Colonic mucosa (tissue), 4 donors: ENCODE data around the gene MLLT6. TPM values are rescaled to one million over a fixed set of nuclear protein-coding genes. Genes with fewer than 3 reads are reported as not detected.

ENCODE experiments used
- DNase-seq: peaks from one replicate; pipeline ENCODE4 v3.0.0-alpha.2; 2020
- H3K27ac ChIP-seq: fragments of 200-600 bp; one replicate; pipeline ENCODE4 v1.8.0; 2021
- H3K27me3 ChIP-seq: fragments of 200-600 bp; one replicate; pipeline ENCODE4 v1.8.0; 2021
- H3K36me3 ChIP-seq: fragments of 200-600 bp; one replicate; pipeline ENCODE4 v1.8.0; 2021
- H3K4me1 ChIP-seq: fragments of 200-600 bp; one replicate; pipeline ENCODE4 v1.8.0; 2021; ENCODE audit warnings: mild to moderate bottlenecking
- H3K4me3 ChIP-seq: fragments of 200-600 bp; one replicate; pipeline ENCODE4 v1.8.0; 2021
- H3K9ac ChIP-seq, 2 donors: one replicate each; pipeline ENCODE4 v1.7.0; 2013; ENCODE audit warnings: control low read depth in 2 of 2, low read depth in 2 of 2, low read length in 2 of 2
- H3K9me3 ChIP-seq: fragments of 200-600 bp; one replicate; pipeline ENCODE4 v1.8.0; 2021
- intact Hi-C: fragments of 100-400 bp; cut with DNase I; formaldehyde crosslinking; loops from one replicate; pipeline ENCODE4 v1.14.1; 2022
- total RNA-seq, 2 donors: library from RNA; stranded (reverse); fragmentation: NEBNext Ultra II Directional in 1 of 2; extraction: Animal tissue kit (Norgen Biotek cat#: 25700) in 1 of 2; gene quantifications; one replicate each; pipeline ENCODE4 v1.2.1, GENCODE V29; 2021
- TF ChIP-seq, protein P1 (sequence below): fragments of 200-600 bp; IDR thresholded peaks from one replicate; pipeline ENCODE4 v1.8.0; 2022; ENCODE audit warnings: antibody characterized with exemption, mild to moderate bottlenecking
- donor health status: healthy.
- donor health status: DM: no; HTN: no; CAD: no.
- donor health status: DM: no; HTN: no; CAD: no.

MLLT6 gene
- total RNA-seq, 2 donors from 2014 or later: 74.1 to 109 TPM

DNA sequence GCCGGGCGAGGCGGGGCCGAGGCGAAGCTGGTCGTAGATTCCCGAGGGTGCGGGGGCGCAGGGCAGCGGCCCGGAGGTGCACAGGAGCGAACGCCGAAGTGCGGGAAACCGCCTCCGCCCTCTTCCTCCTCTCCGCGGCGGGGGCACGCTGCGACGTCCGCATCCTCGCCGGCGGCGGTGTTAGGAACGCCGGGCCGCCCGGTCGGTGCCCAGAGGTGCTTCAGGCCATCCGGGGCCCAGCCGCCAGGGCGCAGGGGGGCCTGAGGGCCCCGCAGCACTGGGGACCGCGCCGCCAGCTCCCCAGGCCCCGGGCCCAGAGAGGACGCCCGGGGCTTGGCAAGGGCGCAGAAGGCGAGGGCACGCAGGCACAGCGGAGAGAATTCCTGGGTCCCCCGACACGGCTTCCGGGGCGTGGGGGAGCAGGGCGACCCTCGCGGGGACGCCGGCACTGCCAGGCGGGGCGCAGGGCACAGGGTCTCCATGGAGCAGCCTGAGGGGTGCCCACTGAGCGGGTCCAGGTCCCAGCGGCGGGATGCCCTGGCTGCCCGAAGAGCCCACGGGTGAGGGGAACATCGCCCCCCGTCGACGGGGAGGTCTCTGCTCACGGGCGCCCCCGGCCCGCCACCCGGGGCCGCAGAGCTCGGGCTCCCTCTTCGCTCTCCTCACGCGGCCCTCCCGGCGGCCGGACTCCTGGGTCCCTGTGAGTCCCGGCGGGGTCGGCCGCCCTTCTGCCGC lies 30.9 kb upstream of the MLLT6 start:
- peaks cover 44% of the 10 kb centered on the region for H3K27me3 ChIP-seq
- H3K4me1 ChIP-seq: no peaks in the 10 kb centered on the region
- H3K27ac ChIP-seq: no peak overlapping the region
- TF ChIP-seq, protein P1, sequence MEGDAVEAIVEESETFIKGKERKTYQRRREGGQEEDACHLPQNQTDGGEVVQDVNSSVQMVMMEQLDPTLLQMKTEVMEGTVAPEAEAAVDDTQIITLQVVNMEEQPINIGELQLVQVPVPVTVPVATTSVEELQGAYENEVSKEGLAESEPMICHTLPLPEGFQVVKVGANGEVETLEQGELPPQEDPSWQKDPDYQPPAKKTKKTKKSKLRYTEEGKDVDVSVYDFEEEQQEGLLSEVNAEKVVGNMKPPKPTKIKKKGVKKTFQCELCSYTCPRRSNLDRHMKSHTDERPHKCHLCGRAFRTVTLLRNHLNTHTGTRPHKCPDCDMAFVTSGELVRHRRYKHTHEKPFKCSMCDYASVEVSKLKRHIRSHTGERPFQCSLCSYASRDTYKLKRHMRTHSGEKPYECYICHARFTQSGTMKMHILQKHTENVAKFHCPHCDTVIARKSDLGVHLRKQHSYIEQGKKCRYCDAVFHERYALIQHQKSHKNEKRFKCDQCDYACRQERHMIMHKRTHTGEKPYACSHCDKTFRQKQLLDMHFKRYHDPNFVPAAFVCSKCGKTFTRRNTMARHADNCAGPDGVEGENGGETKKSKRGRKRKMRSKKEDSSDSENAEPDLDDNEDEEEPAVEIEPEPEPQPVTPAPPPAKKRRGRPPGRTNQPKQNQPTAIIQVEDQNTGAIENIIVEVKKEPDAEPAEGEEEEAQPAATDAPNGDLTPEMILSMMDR: no peak
- peak overlapping the region; percentile 26 to 71 for H3K9ac ChIP-seq
- DNase-seq: no peak
- H3K9me3 ChIP-seq: no peaks in the 10 kb centered on the region
- peak overlapping the region; percentile 60 for H3K4me3 ChIP-seq
- no peaks in the 10 kb centered on the region for H3K36me3 ChIP-seq
- intact Hi-C loops: no loop called here

DNA sequence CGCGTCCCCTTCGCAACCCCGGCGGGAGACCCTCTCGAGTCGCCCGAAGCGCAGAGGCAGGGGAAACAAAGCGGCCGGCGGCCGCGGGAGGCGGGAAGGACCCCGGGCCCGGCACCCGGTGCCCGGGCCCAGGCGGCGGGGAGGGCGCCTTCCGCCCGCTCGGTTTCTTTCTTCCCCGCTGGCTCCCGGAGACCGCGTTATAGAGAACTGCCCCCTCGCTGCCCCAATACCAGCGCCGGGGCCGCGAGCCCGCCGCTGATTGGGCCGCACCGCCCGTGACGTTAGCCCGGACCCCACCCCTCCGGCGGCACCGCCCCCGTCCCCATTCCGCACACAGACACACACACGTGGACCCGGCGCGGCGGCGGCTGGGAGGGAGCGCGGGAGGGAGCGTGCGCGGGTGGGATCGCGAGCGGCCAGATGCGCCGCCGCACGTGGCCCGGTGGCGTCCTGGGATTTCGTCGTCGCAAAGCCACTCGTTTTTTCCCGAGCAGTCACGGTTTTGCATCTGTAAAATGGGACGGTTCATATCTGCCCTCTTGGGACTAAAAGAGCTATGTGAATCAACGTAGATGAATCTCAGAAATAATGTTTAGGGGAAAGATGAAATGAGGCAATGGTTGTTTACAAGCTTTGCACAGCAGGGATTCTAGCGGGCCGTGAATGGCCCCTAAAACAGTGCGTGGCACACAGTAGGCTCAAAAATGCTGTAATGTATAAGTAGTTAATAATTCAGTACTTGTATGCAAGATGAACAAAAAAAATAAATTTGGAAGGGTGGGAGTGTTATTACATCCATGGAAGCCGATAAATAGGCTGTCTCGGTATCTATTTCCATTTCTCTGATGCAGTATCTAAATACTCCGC lies 30.1 kb upstream of the MLLT6 start, which contains the start of gene EPOP:
EPOP (minus strand) TSS at position 209 of the 867 bp plus-strand sequence. CDS start 462 bp downstream, outside the sequence.
- peaks cover 39% of the 10 kb centered on the region for H3K27me3 ChIP-seq
- intact Hi-C loops: no loop called here

DNA sequence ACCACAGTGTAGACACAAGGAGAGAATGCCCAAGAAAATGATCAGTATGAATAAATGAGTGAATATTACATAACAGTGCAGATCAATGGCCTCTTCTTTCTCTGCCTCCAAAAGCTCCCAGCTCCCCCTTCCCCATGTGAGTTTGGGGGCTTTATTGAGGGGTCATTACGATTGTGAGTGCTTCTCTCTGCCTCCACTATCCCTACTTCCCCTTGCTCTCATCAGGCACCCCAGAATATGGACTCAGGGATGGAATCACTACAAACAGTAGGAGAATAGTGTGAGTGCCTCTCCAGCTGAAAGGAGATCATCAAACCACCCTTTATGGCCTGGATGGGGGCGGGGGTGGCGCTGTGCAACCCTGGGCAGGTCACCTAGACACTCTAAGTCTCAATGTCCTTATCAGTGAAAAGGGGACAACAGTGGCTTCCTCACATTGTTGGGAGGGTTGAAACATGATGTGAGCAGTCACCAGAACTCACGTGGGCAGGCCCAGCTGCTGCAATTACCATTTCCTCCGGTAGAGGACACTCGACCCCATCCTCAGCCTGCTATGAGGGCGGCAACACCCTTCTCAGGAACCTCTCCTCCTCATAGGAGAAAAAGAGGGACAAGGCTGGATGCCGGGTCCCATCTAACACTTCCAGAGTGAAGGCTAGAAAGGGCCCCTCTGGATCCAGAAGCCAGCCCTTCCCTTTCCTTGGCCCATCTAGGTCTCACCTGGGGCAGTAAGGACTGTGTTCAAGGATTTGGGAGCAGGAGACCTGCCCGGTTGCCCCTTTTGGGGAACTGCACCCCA lies 28.2 kb upstream of the MLLT6 start:
- intact Hi-C loops: loop anchor here (2.0 kb wide), 1 partner anchor 58 kb away; no protein-coding TSS in a partner anchor
- peak overlapping the region in 1 of 2 donors; percentile 43 for H3K9ac ChIP-seq
- peak; percentile 89 for DNase-seq
- TF ChIP-seq, protein P1: peak; percentile 98
- H3K4me1 ChIP-seq: no peaks in the 10 kb centered on the region
- H3K27me3 ChIP-seq: peaks cover 27% of the 10 kb centered on the region
- H3K4me3 ChIP-seq: no peak overlapping the region
- H3K36me3 ChIP-seq: no peaks in the 10 kb centered on the region
- no peak overlapping the region for H3K27ac ChIP-seq
- H3K9me3 ChIP-seq: no peaks in the 10 kb centered on the region

More for the DNA sequence above, 30.1 kb upstream of the MLLT6 start, which contains the start of gene EPOP:
- TF ChIP-seq, protein P1: no peak
- H3K36me3 ChIP-seq: no peaks in the 10 kb centered on the region
- no peak within 1 kb of the TSS for H3K27ac ChIP-seq
- H3K4me1 ChIP-seq: no peaks in the 10 kb centered on the region
- H3K9ac ChIP-seq: peak within 1 kb of the TSS; percentile 26 to 71
- H3K9me3 ChIP-seq: no peaks in the 10 kb centered on the region
- H3K4me3 ChIP-seq: peak within 1 kb of the TSS; percentile 60
- DNase-seq: peak; percentile 87

DNA sequence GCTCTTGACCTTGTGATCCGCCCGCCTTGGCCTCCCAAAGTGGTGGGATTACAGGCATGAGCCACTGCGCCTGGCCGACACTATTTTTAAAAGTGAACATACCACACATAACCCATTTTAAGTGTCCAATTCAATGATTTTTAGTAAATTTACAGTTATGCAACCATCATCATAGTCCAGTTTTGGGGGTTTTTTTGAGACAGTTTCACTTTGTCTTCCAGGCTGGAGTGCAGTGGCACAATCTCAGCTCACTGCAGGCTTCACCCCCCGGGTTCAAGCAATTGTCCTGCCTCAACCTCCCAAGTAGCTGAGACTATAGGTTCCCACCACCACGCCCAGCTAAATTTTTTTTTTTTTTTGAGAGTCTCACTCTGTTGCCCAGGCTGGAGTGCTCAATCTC lies 27.3 kb upstream of the MLLT6 start:
- intact Hi-C loops: loop anchor here (2.0 kb wide), 1 partner anchor 57 kb away; no protein-coding TSS in a partner anchor
- Histone ChIP-seq H3K4me3 (no peak overlapping the region), H3K27me3 (peaks cover 18% of the 10 kb centered on the region), H3K4me1 (no peaks in the 10 kb centered on the region), H3K9ac (no peak overlapping the region), H3K9me3 (no peaks in the 10 kb centered on the region), H3K36me3 (no peaks in the 10 kb centered on the region), H3K27ac (no peak overlapping the region)
- no peak for DNase-seq
- TF ChIP-seq, protein P1: no peak

DNA sequence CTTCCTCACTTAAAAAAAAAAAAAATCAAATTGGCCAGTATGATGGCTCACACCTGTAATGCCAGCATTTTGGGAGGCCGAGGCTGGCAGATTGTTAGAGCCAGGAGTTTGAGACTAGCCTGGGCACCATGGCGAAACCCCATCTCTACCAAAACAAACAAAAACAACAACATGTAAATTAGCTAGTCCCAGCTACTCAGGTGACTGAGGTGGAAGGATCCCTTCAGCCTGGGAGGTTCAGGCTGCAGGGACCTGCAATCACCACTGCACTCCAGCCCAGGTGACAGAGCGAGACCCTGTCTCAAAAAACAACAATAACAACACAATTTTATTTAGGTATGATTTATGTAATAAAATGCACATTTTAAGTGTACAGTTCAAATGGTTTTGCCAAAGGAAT lies 24.0 kb upstream of the MLLT6 start:
- Histone ChIP-seq H3K4me1 (no peaks in the 10 kb centered on the region), H3K4me3 (no peak overlapping the region), H3K27me3 (no peaks in the 10 kb centered on the region), H3K9me3 (no peaks in the 10 kb centered on the region), H3K36me3 (no peaks in the 10 kb centered on the region), H3K9ac (no peak overlapping the region), H3K27ac (no peak overlapping the region)
- intact Hi-C loops: no loop called here
- DNase-seq: no peak
- TF ChIP-seq, protein P1: no peak
